Measurements from ENCODE around the gene MLXIP.

GRCh38 chr12:122076743-122077495, 1.6 kb upstream of the MLXIP start:
- no peak for TF ChIP-seq EZH2 (IDR thresholded peaks at IDR 0.05; ENCODE audit: insufficient read depth, poor library complexity, severe bottlenecking)
- no peak for TF ChIP-seq EZH2phosphoT487 (IDR thresholded peaks at IDR 0.05; ENCODE audit: insufficient read depth, low read depth)

Data from GM23248 (cell line).